ENCODE data around the gene SLC17A3. TPM values are rescaled to one million over a fixed set of nuclear protein-coding genes. Genes with fewer than 3 reads are reported as not detected.

The SLC17A3 gene
- total RNA-seq, 1 donor from 2014 or later: not detected

DNA sequence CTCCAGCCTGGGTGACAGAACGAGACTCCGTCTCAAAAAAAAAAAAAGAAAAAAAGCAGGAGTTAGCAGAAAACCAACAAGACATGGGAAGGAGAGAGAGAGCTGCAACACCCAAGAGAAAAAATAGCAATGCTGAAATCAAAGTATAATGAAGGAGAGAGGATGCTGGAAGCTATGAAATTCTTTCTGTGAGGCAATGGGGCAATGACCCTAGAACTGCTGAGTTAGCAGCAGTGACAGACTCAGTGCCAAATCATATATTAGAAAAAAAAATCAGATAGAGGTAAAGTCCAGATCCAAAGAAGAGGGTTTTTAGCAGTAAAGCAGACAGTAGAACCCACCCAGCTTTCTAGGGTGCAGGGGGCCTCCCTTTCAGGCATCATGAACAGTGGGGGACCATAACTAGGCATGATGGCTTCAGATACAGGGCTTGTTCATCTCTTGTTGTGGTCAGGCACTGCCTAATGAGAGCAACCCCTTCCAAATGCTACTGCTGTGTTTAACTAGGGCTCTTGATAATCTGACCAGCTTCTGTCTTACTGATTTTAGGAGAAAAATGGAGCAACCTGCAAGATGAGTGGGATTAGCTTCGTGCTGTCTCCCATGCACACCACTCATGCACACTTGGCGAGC, 29.5 kb upstream of the SLC17A3 start:
- TF ChIP-seq, protein P1, sequence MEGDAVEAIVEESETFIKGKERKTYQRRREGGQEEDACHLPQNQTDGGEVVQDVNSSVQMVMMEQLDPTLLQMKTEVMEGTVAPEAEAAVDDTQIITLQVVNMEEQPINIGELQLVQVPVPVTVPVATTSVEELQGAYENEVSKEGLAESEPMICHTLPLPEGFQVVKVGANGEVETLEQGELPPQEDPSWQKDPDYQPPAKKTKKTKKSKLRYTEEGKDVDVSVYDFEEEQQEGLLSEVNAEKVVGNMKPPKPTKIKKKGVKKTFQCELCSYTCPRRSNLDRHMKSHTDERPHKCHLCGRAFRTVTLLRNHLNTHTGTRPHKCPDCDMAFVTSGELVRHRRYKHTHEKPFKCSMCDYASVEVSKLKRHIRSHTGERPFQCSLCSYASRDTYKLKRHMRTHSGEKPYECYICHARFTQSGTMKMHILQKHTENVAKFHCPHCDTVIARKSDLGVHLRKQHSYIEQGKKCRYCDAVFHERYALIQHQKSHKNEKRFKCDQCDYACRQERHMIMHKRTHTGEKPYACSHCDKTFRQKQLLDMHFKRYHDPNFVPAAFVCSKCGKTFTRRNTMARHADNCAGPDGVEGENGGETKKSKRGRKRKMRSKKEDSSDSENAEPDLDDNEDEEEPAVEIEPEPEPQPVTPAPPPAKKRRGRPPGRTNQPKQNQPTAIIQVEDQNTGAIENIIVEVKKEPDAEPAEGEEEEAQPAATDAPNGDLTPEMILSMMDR (conservative IDR thresholded peaks at IDR 0.05): no peak
- H3K36me3 Mint-ChIP-seq: no peaks in the 10 kb centered on the region
- no peak overlapping the region for H3K27ac Mint-ChIP-seq
- H3K4me3 Mint-ChIP-seq: no peak overlapping the region
- H3K9me3 Mint-ChIP-seq: no peaks in the 10 kb centered on the region
- DNase-seq (ENCODE audit: extremely low spot score, unreplicated experiment): no peak
- H3K27me3 Mint-ChIP-seq: peaks cover 3% of the 10 kb centered on the region
- H3K4me1 Mint-ChIP-seq (ENCODE audit: unreplicated experiment): peaks cover 5% of the 10 kb centered on the region

DNA sequence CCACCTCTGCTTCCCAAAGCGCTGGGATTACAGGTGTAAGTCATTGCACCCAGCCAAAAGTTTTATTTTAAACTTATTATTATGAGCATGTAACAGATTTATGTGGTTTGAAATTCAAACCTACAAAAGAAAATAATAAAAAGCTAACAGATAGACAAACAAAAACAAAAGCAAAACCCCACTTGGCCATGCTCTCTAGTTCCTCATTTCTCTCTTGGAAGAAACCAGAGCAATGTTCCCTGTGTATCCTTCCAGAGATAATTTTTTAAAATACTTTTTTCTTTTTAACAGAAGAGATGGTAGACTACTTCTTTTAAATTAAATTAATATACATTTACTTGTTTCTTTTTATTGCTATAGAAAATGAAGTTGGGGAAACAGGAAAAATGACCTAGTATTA, 28.0 kb upstream of the SLC17A3 start:
- H3K27me3 Mint-ChIP-seq: peaks cover 3% of the 10 kb centered on the region
- H3K4me3 Mint-ChIP-seq: no peak overlapping the region
- H3K36me3 Mint-ChIP-seq: no peaks in the 10 kb centered on the region
- H3K27ac Mint-ChIP-seq: no peak overlapping the region
- TF ChIP-seq, protein P1 (conservative IDR thresholded peaks at IDR 0.05): no peak
- no peak for DNase-seq (ENCODE audit: extremely low spot score, unreplicated experiment)
- peaks cover 8% of the 10 kb centered on the region for H3K4me1 Mint-ChIP-seq (ENCODE audit: unreplicated experiment)
- no peaks in the 10 kb centered on the region for H3K9me3 Mint-ChIP-seq

DNA sequence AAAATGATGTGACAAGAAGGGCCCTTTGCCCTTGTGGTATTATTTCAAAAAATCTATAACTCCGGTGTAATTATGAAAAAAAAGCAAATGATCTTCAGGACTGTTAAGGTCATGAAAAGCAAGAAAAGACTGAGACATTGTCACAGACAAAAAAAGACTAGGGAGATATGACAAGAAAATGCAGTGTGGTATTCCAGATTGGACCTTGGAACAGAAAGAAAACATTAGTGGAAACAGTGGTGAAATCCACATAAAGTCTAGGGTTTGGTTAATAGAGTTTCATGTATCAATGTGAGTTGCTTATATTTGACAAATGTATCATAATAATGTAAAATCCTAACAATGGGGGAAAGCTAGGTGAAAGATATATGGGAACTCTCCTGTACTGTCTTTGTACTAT, 26.8 kb upstream of the SLC17A3 start:
- DNase-seq (ENCODE audit: extremely low spot score, unreplicated experiment): no peak
- H3K4me3 Mint-ChIP-seq: no peak overlapping the region
- peaks cover 3% of the 10 kb centered on the region for H3K27me3 Mint-ChIP-seq
- no peaks in the 10 kb centered on the region for H3K9me3 Mint-ChIP-seq
- peaks cover 8% of the 10 kb centered on the region for H3K4me1 Mint-ChIP-seq (ENCODE audit: unreplicated experiment)
- H3K27ac Mint-ChIP-seq: no peak overlapping the region
- TF ChIP-seq, protein P1 (conservative IDR thresholded peaks at IDR 0.05): no peak
- H3K36me3 Mint-ChIP-seq: no peaks in the 10 kb centered on the region

DNA sequence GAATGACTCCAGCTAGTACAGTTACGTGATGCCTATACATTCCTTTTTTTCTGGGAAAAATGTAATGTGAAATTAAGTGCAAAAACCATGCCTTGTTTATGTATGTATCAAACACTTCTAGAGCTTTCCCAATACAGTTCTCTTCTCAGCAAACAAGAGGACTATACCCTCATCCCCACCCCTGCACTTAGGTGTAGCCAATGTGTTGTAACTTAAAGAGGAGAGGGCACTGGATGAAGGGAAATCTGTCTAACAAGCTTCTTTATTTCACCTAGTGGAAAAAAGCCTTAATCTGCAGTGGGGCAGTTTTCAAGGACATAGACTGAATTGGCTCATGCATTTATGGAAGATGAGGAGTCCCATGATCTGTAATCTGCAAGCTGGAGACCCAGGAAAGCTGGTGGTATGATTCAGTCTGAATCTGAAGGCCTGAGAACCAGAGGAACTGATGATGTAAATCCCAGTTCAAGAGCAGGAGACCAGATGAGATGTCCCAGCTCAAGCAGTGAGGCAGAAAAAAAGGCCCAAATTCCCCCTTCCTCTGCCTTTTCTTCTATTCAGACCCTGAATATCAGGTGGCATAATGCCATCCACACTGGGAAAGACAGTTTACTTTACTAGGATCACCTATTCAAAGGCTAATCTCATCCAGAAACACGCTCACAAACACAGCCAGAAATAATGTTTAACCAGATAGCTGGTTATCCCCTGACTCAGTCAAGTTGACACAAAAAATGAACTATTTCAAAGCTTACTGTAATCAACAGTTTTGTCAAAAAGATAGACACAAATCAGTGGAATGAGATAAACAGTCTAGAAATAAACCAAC, 25.8 kb upstream of the SLC17A3 start:
- Mint-ChIP-seq H3K27me3 (peaks cover 3% of the 10 kb centered on the region), H3K4me1 (ENCODE audit: unreplicated experiment) (peaks cover 8% of the 10 kb centered on the region), H3K9me3 (no peaks in the 10 kb centered on the region), H3K27ac (peak overlapping the region; percentile 46), H3K36me3 (no peaks in the 10 kb centered on the region), H3K4me3 (no peak overlapping the region)
- TF ChIP-seq, protein P1 (conservative IDR thresholded peaks at IDR 0.05): no peak
- DNase-seq (ENCODE audit: extremely low spot score, unreplicated experiment): no peak

DNA sequence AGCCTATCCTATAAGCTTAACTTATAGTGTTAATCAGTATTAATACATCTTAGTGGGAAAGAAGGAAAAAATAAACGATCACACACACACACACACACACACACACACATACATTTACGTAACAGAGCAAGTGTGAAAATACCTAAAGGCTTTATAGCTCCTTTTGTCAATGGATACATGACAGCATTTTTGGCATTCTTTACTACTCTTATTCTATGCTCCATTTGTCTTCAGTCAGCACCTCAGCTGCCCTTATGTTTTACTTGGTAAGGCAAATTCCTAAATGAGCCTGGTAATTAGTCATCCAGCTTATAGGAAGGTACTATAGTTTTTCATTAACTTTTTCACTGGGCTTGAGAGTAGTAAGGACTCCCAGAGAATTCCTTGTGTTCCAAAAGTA, 25.1 kb upstream of the SLC17A3 start:
- H3K4me1 Mint-ChIP-seq (ENCODE audit: unreplicated experiment): peaks cover 8% of the 10 kb centered on the region
- TF ChIP-seq, protein P1 (conservative IDR thresholded peaks at IDR 0.05): no peak
- no peak for DNase-seq (ENCODE audit: extremely low spot score, unreplicated experiment)
- H3K27me3 Mint-ChIP-seq: peaks cover 3% of the 10 kb centered on the region
- H3K4me3 Mint-ChIP-seq: no peak overlapping the region
- H3K36me3 Mint-ChIP-seq: no peaks in the 10 kb centered on the region
- H3K9me3 Mint-ChIP-seq: no peaks in the 10 kb centered on the region
- H3K27ac Mint-ChIP-seq: peak overlapping the region; percentile 42

Data from type B pancreatic cell (in vitro differentiated cells).